Activated naive CD4-positive, alpha-beta T cell treated with anti-CD3 and anti-CD28 coated beads, Interleukin-2, amount 50 U/mL, for 24 hours (primary cell): ENCODE results near the gene MORN1.

Experiments used
- H3K27ac Mint-ChIP-seq: one replicate; pipeline ENCODE4 v1.8.0; 2021; ENCODE audit warnings: mild to moderate bottlenecking, mixed read lengths
- H3K27me3 Mint-ChIP-seq: one replicate; pipeline ENCODE4 v1.8.0; 2021; ENCODE audit warnings: mixed read lengths
- H3K36me3 Mint-ChIP-seq: one replicate; pipeline ENCODE4 v1.8.0; 2021; ENCODE audit warnings: mixed read lengths
- H3K4me1 Mint-ChIP-seq: one replicate; pipeline ENCODE4 v1.8.0; 2021; ENCODE audit warnings: mixed read lengths
- H3K4me3 Mint-ChIP-seq: one replicate; pipeline ENCODE4 v1.8.0; 2021; ENCODE audit warnings: mild to moderate bottlenecking, mixed read lengths
- H3K9me3 Mint-ChIP-seq: one replicate; pipeline ENCODE4 v1.8.0; 2021; ENCODE audit warnings: mixed read lengths

Gene MORN1

GRCh38 chr1:2377751-2378440 lies 13.5 kb downstream of the MORN1 start:
- Mint-ChIP-seq H3K9me3 (no peaks in the 10 kb centered on the region), H3K4me3 (no peak overlapping the region), H3K27ac (no peak overlapping the region), H3K36me3 (no peaks in the 10 kb centered on the region), H3K4me1 (no peaks in the 10 kb centered on the region), H3K27me3 (no peaks in the 10 kb centered on the region)

GRCh38 chr1:2376931-2377672 lies 14.3 kb downstream of the MORN1 start:
- Mint-ChIP-seq H3K4me1 (no peaks in the 10 kb centered on the region), H3K36me3 (no peaks in the 10 kb centered on the region), H3K27me3 (no peaks in the 10 kb centered on the region), H3K9me3 (no peaks in the 10 kb centered on the region), H3K4me3 (no peak overlapping the region), H3K27ac (no peak overlapping the region)

GRCh38 chr1:2376261-2376741 lies 15.1 kb downstream of the MORN1 start:
- Mint-ChIP-seq H3K27ac (no peak overlapping the region), H3K4me1 (no peaks in the 10 kb centered on the region), H3K9me3 (no peaks in the 10 kb centered on the region), H3K36me3 (no peaks in the 10 kb centered on the region), H3K4me3 (no peak overlapping the region), H3K27me3 (no peaks in the 10 kb centered on the region)

DNA sequence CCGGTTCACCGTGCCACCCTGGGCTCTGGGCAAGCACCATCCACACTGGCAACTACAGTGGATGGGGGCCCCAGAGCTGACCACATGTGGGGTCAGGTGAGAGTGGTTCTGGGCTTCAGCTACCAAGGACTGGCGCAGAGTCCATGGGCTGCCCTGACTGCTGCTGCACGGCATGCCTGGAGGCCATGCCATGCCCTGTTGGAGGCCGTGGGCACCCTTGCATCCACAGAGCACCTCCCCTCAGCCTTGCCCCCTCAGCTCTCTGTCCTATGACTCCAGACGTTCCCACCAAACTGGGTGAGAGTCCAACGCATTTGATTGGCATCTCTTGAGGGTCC lies 15.5 kb downstream of the MORN1 start:
- H3K27ac Mint-ChIP-seq = no peak overlapping the region
- no peak overlapping the region for H3K4me3 Mint-ChIP-seq
- H3K27me3 Mint-ChIP-seq = no peaks in the 10 kb centered on the region
- no peaks in the 10 kb centered on the region for H3K9me3 Mint-ChIP-seq
- H3K36me3 Mint-ChIP-seq = peaks cover 3% of the 10 kb centered on the region
- no peaks in the 10 kb centered on the region for H3K4me1 Mint-ChIP-seq

- Mint-ChIP-seq H3K36me3 (peaks cover 3% of the 10 kb centered on the region), H3K4me1 (no peaks in the 10 kb centered on the region)
Measured at GRCh38 chr1:2375246-2375922, 16.0 kb downstream of the MORN1 start.

GRCh38 chr1:2374252-2375155 lies 16.9 kb downstream of the MORN1 start:
- no peak overlapping the region for H3K4me3 Mint-ChIP-seq
- H3K36me3 Mint-ChIP-seq = peaks cover 3% of the 10 kb centered on the region
- no peaks in the 10 kb centered on the region for H3K4me1 Mint-ChIP-seq
- H3K9me3 Mint-ChIP-seq = no peaks in the 10 kb centered on the region
- no peaks in the 10 kb centered on the region for H3K27me3 Mint-ChIP-seq
- H3K27ac Mint-ChIP-seq = no peak overlapping the region

More at GRCh38 chr1:2375246-2375922, 16.0 kb downstream of the MORN1 start:
- H3K9me3 Mint-ChIP-seq = no peaks in the 10 kb centered on the region
- no peak overlapping the region for H3K27ac Mint-ChIP-seq
- H3K4me3 Mint-ChIP-seq = no peak overlapping the region
- H3K27me3 Mint-ChIP-seq = no peaks in the 10 kb centered on the region

GRCh38 chr1:2373551-2374251 lies 17.7 kb downstream of the MORN1 start:
- no peaks in the 10 kb centered on the region for H3K4me1 Mint-ChIP-seq
- no peaks in the 10 kb centered on the region for H3K9me3 Mint-ChIP-seq
- H3K4me3 Mint-ChIP-seq = no peak overlapping the region
- no peak overlapping the region for H3K27ac Mint-ChIP-seq
- peaks cover 3% of the 10 kb centered on the region for H3K36me3 Mint-ChIP-seq
- H3K27me3 Mint-ChIP-seq = no peaks in the 10 kb centered on the region

- Mint-ChIP-seq H3K4me1 (no peaks in the 10 kb centered on the region), H3K36me3 (peaks cover 3% of the 10 kb centered on the region), H3K4me3 (no peak overlapping the region), H3K27ac (no peak overlapping the region), H3K27me3 (no peaks in the 10 kb centered on the region), H3K9me3 (no peaks in the 10 kb centered on the region)
Measured at GRCh38 chr1:2372551-2373490, 18.5 kb downstream of the MORN1 start.

- H3K27ac Mint-ChIP-seq = no peak overlapping the region
- peaks cover 7% of the 10 kb centered on the region for H3K36me3 Mint-ChIP-seq
- no peak overlapping the region for H3K4me3 Mint-ChIP-seq
Measured at GRCh38 chr1:2368053-2368744, 23.2 kb downstream of the MORN1 start.

DNA sequence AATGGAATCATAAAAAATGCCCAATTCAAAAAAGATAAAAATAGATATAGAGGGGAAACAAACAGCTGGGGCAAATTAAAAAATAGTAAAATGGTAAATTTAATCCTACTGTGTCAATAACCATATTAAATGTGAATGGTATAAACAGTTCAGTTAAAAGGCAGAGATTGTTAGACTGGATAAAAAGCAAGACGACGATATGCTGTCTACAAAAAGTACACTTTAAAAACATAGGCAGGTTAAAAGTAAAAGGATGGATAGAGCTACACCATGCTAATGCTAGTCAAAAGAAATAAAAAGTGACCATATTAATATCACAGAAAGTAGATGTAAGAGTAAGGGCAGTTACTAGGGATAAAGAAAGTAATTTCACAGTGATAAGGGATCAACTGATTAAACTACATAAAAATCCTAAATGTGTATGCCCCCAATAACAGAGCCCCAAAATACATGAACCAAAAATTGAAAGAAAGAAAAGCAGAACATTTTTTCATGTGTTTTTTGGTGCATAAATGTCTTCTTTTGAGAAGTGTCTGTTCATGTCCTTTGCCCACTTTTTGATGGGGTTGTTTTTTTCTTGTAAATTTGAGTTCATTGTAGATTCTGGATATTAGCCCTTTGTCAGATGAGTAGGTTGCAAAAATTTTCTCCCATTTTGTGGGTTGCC lies 27.4 kb downstream of the MORN1 start:
- peak overlapping the region; percentile 37 for H3K27ac Mint-ChIP-seq
- H3K4me3 Mint-ChIP-seq = no peak overlapping the region
- peaks cover 10% of the 10 kb centered on the region for H3K36me3 Mint-ChIP-seq
- H3K27me3 Mint-ChIP-seq = no peaks in the 10 kb centered on the region
- no peaks in the 10 kb centered on the region for H3K4me1 Mint-ChIP-seq
- H3K9me3 Mint-ChIP-seq = no peaks in the 10 kb centered on the region

More at GRCh38 chr1:2368053-2368744, 23.2 kb downstream of the MORN1 start:
- Mint-ChIP-seq H3K27me3 (no peaks in the 10 kb centered on the region), H3K4me1 (no peaks in the 10 kb centered on the region), H3K9me3 (no peaks in the 10 kb centered on the region)

- no peaks in the 10 kb centered on the region for H3K4me1 Mint-ChIP-seq
- H3K9me3 Mint-ChIP-seq = no peaks in the 10 kb centered on the region
- peak overlapping the region; percentile 62 for H3K27ac Mint-ChIP-seq
- H3K4me3 Mint-ChIP-seq = no peak overlapping the region
- H3K27me3 Mint-ChIP-seq = no peaks in the 10 kb centered on the region
- H3K36me3 Mint-ChIP-seq = peaks cover 10% of the 10 kb centered on the region
Measured at GRCh38 chr1:2360588-2361364, 30.6 kb downstream of the MORN1 start.
